Measurements from ENCODE around the gene PLXNB2. TPM values are rescaled to one million over a fixed set of nuclear protein-coding genes. Genes with fewer than 3 reads are reported as not detected.

PLXNB2 gene
- total and polyA plus RNA-seq, 2 of the 4 experiments (the other 2 are of a cell fraction), result 73.1 to 202 TPM

GRCh38 chr22:50272044-50272802 is 35.2 kb downstream of the PLXNB2 start:
- no peak overlapping the region for H2BK15ac ChIP-seq (ENCODE audit: low read depth, low read length)
- no peak overlapping the region for H3K4ac ChIP-seq (ENCODE audit: low read depth, low read length)
- H3K18ac ChIP-seq (ENCODE audit: low read depth, low read length), result no peak overlapping the region
- H4K5ac ChIP-seq (ENCODE audit: low read depth, low read length), result no peak overlapping the region
- POLR2A ChIA-PET (ENCODE audit: unreplicated experiment), result no interaction called here
- TF ChIP-seq SMC3 (IDR thresholded peaks at IDR 0.05; ENCODE audit: low read depth, low read length) (no peak), MAZ (IDR thresholded peaks at IDR 0.05; ENCODE audit: borderline replicate concordance, low read depth, low read length) (no peak), CEBPB (IDR thresholded peaks at IDR 0.05; ENCODE audit: low read depth, low read length) (no peak), FOS (IDR thresholded peaks at IDR 0.05; ENCODE audit: low read depth, low read length) (no peak), RCOR1 (IDR thresholded peaks at IDR 0.05; ENCODE audit: insufficient replicate concordance, low read length) (no peak), POLR2A (IDR thresholded peaks at IDR 0.05; ENCODE audit: low read depth, low read length) (no peak), USF2 (IDR thresholded peaks at IDR 0.05; ENCODE audit: low read depth, low read length) (no peak), BHLHE40 (IDR thresholded peaks at IDR 0.05; ENCODE audit: low read depth, low read length) (no peak), RAD21 (IDR thresholded peaks at IDR 0.05; ENCODE audit: low read length) (no peak), CHD1 (IDR thresholded peaks at IDR 0.05; ENCODE audit: low read depth, low read length) (no peak), RFX5 (IDR thresholded peaks at IDR 0.05; ENCODE audit: low read depth, low read length) (no peak), MAFK (IDR thresholded peaks at IDR 0.05; ENCODE audit: low read depth, low read length) (no peak), NFE2L2 (IDR thresholded peaks at IDR 0.05; ENCODE audit: low read depth, low read length) (no peak)
- TF ChIP-seq, protein P1, sequence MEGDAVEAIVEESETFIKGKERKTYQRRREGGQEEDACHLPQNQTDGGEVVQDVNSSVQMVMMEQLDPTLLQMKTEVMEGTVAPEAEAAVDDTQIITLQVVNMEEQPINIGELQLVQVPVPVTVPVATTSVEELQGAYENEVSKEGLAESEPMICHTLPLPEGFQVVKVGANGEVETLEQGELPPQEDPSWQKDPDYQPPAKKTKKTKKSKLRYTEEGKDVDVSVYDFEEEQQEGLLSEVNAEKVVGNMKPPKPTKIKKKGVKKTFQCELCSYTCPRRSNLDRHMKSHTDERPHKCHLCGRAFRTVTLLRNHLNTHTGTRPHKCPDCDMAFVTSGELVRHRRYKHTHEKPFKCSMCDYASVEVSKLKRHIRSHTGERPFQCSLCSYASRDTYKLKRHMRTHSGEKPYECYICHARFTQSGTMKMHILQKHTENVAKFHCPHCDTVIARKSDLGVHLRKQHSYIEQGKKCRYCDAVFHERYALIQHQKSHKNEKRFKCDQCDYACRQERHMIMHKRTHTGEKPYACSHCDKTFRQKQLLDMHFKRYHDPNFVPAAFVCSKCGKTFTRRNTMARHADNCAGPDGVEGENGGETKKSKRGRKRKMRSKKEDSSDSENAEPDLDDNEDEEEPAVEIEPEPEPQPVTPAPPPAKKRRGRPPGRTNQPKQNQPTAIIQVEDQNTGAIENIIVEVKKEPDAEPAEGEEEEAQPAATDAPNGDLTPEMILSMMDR (conservative IDR thresholded peaks at IDR 0.05; ENCODE audit: low read depth, low read length), result no peak
- TF ChIP-seq, protein P2, sequence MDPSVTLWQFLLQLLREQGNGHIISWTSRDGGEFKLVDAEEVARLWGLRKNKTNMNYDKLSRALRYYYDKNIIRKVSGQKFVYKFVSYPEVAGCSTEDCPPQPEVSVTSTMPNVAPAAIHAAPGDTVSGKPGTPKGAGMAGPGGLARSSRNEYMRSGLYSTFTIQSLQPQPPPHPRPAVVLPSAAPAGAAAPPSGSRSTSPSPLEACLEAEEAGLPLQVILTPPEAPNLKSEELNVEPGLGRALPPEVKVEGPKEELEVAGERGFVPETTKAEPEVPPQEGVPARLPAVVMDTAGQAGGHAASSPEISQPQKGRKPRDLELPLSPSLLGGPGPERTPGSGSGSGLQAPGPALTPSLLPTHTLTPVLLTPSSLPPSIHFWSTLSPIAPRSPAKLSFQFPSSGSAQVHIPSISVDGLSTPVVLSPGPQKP (IDR thresholded peaks at IDR 0.05; ENCODE audit: borderline replicate concordance, low read depth, low read length), result no peak
- H3K56ac ChIP-seq (ENCODE audit: extremely low read depth, insufficient read depth, low read length), result no peak overlapping the region
- H2BK120ac ChIP-seq (ENCODE audit: low read depth, low read length), result no peak overlapping the region
- CTCF ChIA-PET, result no interaction called here
- H3K4me3 ChIP-seq (ENCODE audit: insufficient read depth, low read depth, low read length), result no peak overlapping the region
- H3K27me3 ChIP-seq (ENCODE audit: control insufficient read depth, insufficient read depth, low read length), result no peaks in the 10 kb centered on the region
- dilution Hi-C loops (cut with HindIII; ENCODE audit: low sequenced_read_pairs, unreplicated experiment) (no loop called here), intact Hi-C loops (cut with micrococcal nuclease) (loop anchor here (5.0 kb wide), 1 partner anchor 35 kb away; the partner anchor contains the start of gene PLXNB2), in situ Hi-C loops (cut with MboI; ENCODE audit: low sequenced_read_pairs) (loop anchor here (10.0 kb wide), 1 partner anchor 53 kb away; the partner anchor contains the start of gene DENND6B)
- H2BK5ac ChIP-seq (ENCODE audit: low read depth, low read length, poor library complexity, severe bottlenecking), result no peak overlapping the region
- no peak for ATAC-seq (ENCODE audit: low read depth)
- WGBS, 2 experiments (ENCODE audit: extremely low coverage in 2 of 2, insufficient read length in 1 of 2), result 51% methylated on average over 3 of the region's 26 CpGs; no CpG with 5 or more reads in 1 of the 2 experiments
- H3K14ac ChIP-seq (replicated peaks; ENCODE audit: low read depth, low read length), result no peak overlapping the region
- H3K9me1 ChIP-seq (ENCODE audit: insufficient read depth, low read length), result no peaks in the 10 kb centered on the region
- H2AFZ ChIP-seq (replicated peaks; ENCODE audit: low read length, poor library complexity), result peak overlapping the region; percentile 2
- H4K91ac ChIP-seq (ENCODE audit: insufficient read depth, low read depth, low read length), result no peak overlapping the region
- peak; percentile 13 for DNase-seq
- no peak overlapping the region for H3K9ac ChIP-seq (ENCODE audit: low read depth, low read length)
- no peaks in the 10 kb centered on the region for H3K9me3 ChIP-seq (ENCODE audit: control insufficient read depth, insufficient read depth, low read length)
- H3K36me3 ChIP-seq (ENCODE audit: control insufficient read depth, insufficient read depth, low read length), result peaks cover 30% of the 10 kb centered on the region
- peaks cover 47% of the 10 kb centered on the region for H4K20me1 ChIP-seq (ENCODE audit: insufficient read depth, low read length)
- peak overlapping the region; percentile 71 for H2AK9ac ChIP-seq (replicated peaks; ENCODE audit: low read depth, low read length, poor library complexity)
- H2BK20ac ChIP-seq (ENCODE audit: low read depth, low read length), result no peak overlapping the region
- no peak overlapping the region for H4K8ac ChIP-seq (ENCODE audit: low read depth in 2 of 2, low read length in 2 of 2)
- no TSS peak for BruUV-seq (replicated peaks)
- no peak overlapping the region for H3K27ac ChIP-seq (ENCODE audit: insufficient read depth, low read length)
- H3K23ac ChIP-seq (ENCODE audit: low read depth, low read length), result no peak overlapping the region
- peak overlapping the region; percentile 20; the same call in 1 of the 2 replicates for H2AK5ac ChIP-seq (ENCODE audit: low read depth, low read length)
- no peak overlapping the region for H3K4me2 ChIP-seq (ENCODE audit: low read depth, low read length)
- peaks cover 0 to 16% of the 10 kb centered on the region in 2 experiments; a peak in 1 of 4 replicates for H3K79me1 ChIP-seq (ENCODE audit: low read depth in 1 of 2, low read length in 2 of 2)
- H3K4me1 ChIP-seq (ENCODE audit: control insufficient read depth, insufficient read depth, low read length), result peaks cover 13% of the 10 kb centered on the region
